ENCODE data around the gene NKIRAS2.

Gene NKIRAS2

DNA sequence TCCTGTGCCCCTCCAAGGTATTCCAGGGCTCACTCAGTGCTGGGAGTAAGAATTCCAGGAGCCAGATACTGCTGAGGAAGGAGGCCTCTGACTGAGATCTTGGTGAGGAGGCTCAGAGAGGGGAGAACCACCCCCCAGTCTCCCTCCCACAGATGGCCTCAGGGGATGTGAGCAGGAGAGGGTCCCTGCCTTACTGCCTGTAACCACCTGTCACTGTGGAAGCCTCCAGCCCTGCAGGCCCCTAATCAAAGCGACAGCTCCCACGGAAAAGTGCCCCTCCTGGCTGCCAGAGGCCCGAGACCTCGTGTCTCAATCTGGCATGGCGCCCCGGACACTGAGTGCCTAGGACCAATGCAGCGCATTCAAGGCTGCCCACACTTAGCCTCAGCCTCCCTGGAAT, 38.2 kb downstream of the NKIRAS2 start:
- no peak for DNase-seq

GRCh38 chr17:42059815-42060214, 39.9 kb downstream of the NKIRAS2 start:
- no peak for DNase-seq

DNA sequence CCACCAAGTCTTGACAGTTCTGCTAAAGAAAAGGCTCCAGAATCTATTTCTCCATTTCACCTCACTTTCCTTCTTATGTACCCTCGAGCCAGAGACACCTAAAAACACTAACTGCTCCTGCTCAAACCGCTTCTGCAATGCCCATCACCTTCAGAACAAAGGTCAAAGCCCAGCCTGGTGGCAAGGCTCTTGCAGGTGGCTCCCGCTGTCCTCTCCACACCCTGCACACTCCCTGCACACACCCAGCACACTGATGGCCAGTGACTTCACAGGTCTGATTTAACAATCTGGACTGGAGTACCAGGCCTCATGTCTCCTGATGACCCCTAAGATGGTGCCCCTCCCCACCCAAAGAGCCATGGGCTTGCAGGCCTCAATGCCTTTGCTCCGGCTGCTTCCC, 40.3 kb downstream of the NKIRAS2 start:
- no peak for DNase-seq

DNA sequence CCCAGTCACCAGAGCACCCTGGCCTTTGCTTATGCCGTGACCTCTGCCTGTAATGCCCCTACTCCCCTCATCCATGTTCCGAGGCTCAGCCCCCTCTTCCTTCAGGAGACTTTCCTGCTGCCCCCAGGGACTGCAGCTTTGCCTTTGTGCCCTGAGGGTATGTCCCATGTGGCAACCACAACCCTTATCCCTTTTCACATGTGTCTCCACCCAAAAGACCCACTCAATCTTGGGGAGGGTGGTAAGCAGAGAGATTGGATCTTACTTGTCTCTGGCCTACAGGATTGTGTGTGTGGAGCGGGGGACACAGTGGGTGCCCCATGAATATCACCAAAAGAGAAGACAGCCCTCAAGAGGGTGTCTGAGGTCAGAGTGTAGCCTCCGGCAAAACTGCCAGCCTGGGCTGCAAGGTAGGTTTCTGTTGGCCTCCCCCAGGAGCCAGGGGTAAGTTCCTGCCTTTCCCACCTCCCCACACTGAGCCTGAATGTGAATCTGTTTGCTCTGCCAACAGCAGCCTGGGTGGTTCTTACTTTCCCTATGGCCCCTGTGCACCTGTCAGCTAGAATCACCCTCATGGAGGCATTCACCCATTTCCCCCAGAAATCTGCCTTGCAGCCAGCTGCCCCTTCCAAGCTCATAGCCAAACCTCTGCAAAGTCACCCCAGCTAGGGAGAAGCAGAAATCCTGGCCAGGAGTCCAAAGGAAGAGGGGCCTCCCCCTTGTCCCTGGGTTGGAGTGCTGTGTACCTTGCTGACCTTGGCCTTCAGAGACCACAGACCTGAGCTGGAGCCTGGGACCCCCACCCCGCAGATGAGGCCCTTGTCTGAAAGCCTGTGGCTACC, 42.0 kb downstream of the NKIRAS2 start:
- DNase-seq: no peak

DNA sequence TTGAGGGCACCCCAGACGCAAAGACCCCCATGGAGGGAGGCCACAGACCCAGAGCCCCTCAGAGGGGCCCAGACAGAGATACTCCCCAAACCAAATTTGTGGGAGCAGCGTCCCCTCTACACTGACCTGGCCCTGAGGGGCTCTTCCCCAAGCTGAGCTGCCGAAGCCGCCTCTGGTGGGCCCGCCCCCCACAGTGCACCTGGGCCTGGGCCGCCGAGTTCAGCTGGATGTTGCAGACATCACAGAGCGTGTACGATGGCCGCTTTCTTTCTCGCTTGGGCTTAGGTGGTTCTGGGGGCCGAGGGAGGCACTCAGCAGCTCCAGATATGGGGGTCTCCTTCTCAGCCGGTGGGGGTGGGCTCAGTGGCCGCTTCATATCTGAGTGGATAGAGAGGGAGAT, 42.8 kb downstream of the NKIRAS2 start:
- DNase-seq: no peak

DNA sequence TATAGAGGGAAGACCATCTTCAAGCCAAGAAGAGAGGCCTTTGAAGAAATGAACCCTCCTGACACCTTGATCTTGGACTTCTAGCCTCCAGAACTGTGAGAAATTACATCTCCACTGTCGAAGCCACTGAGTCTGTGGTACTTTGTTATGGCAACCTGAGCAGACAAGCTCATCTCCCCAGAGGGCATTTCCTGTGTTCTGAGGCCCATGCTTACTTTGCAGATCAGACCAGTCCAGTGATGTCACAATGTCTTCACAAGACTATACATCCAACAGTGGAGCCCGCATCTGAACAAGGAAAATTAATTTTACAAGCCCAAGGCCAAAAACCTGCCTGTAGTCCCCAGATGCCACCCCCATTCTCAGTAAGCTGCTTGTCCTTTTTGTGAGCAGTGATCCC, 45.3 kb downstream of the NKIRAS2 start:
- no peak for DNase-seq

DNA sequence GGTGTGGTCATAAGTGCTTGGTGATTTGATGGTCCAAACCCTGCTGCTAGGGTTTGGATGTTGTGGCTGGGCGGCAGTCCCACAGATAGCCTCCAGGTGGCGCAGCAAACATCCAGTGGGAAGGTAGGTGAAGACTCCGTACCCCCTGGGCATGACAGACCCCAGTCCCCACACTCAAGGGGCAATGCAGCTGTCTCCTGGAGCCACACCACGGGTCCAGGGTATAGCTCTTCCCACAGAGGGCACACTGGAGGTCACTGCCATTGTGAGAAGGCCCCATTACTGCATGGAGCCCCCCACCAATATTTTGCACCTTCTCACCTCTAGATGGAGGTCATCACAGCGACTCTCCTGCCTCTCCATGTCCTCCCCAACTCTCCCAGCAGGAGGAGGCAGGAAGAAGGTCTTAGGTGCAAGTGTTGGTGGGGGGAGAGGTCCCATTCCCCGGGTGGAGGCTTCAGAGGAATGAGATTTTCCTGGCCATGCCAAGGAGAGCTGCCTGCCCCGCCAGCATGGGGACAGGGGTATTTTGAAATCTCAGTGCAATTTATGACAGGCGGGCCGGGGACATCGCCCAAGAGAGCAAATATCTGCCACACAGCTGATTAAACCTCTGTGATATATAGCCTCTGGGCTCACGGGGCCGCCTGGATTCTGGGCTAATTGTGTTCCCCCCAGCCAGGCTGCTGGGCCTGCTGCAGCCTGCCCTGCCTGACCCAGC, 47.6 kb downstream of the NKIRAS2 start:
- DNase-seq: peak; percentile 89

- DNase-seq: no peak
Measured at GRCh38 chr17:42068979-42069378, 49.1 kb downstream of the NKIRAS2 start.

- no peak for DNase-seq
Measured at GRCh38 chr17:42071810-42072209, 51.9 kb downstream of the NKIRAS2 start.

GRCh38 chr17:42072323-42073187, 52.7 kb downstream of the NKIRAS2 start:
- no peak for DNase-seq
